Prostate gland (tissue), 2 donors: ENCODE results near the gene GRAMD4. TPM values are rescaled to one million over a fixed set of nuclear protein-coding genes. Genes with fewer than 3 reads are reported as not detected.
A peak's percentile ranks its signal among the peaks of the same experiment; 100 is the strongest.

ENCODE experiments used
- DNase-seq: peaks from one replicate; pipeline ENCODE4 v3.0.0-alpha.2; 2019; ENCODE audit warnings: low spot score
- H3K27ac ChIP-seq, 2 donors: fragments of 200-600 bp; sonication (generic); 2 replicates each; pipeline ENCODE4 v1.5.1; 2017 to 2019
- H3K27me3 ChIP-seq: fragments of 200-600 bp; sonication (generic); replicated peaks from 2 replicates; pipeline ENCODE4 v1.5.1; 2019; ENCODE audit not compliant: insufficient read depth
- H3K36me3 ChIP-seq, 2 donors: fragments of 200-600 bp; sonication (generic); 1 replicate in 1 of 2; 2 replicates in 1 of 2; pipeline versions ENCODE4 v1.5.1 to v1.8.1; 2017 to 2019
- H3K4me1 ChIP-seq: fragments of 200-600 bp; sonication (generic); replicated peaks from 2 replicates; pipeline ENCODE4 v1.5.1; 2019
- H3K4me3 ChIP-seq, 2 donors: fragments of 200-600 bp; sonication (generic); 2 replicates each; pipeline ENCODE4 v1.5.1; 2017 to 2019
- H3K9me3 ChIP-seq: fragments of 200-600 bp; sonication (generic); 2 replicates; pipeline ENCODE4 v1.5.1; 2017
- CTCF ChIP-seq, 4 experiments: fragments of 200-600 bp in 2 of 4; fragments of 450-650 bp in 2 of 4; sonication (generic) in 2 of 4; IDR thresholded peaks; 1 replicate in 3 of 4; 2 replicates in 1 of 4; pipeline ENCODE4 v1.5.1; 2016 to 2019; ENCODE audit warnings: antibody characterized with exemption in 4 of 4, mild to moderate bottlenecking in 2 of 4, moderate library complexity in 2 of 4
- POLR2A ChIP-seq: fragments of 450-650 bp; IDR thresholded peaks from one replicate; pipeline ENCODE4 v1.6.1; 2016; ENCODE audit warnings: antibody characterized with exemption, mild to moderate bottlenecking
- POLR2AphosphoS5 ChIP-seq: sonication (generic); formaldehyde crosslinking; IDR thresholded peaks from one replicate; pipeline ENCODE4 v1.6.1; 2017; ENCODE audit warnings: antibody characterized with exemption
- WGBS: methylation state at CpG from one replicate; pipeline ENCODE4 v1.1.5; 2018; 5-methylcytosine and 5-hydroxymethylcytosine counted together
- intact Hi-C: fragments of 100-400 bp; cut with DNase I; formaldehyde crosslinking; loops from one replicate; pipeline ENCODE4 v1.14.2; 2022
- total RNA-seq, 2 donors: library from RNA; depleted of rRNA; stranded (reverse); fragments of >200 nt; gene quantifications; one replicate each; pipeline ENCODE4 v1.1.0, GENCODE V29; 2016

GRAMD4 gene
- total RNA-seq, 2 donors from 2014 or later, result 12.1 to 20.2 TPM

GRCh38 chr22:46617207-46617985, 2.8 kb upstream of the GRAMD4 start:
- H3K4me1 ChIP-seq, result no peaks in the 10 kb centered on the region
- 67% methylated on average over 18 of the region's 18 CpGs for WGBS
- intact Hi-C loops, result no loop called here
- DNase-seq, result no peak
- H3K9me3 ChIP-seq, result no peaks in the 10 kb centered on the region
- peak; percentile 50 for TF ChIP-seq POLR2AphosphoS5
- TF ChIP-seq CTCF (IDR thresholded peaks at IDR 0.05), result no peak
- H3K27me3 ChIP-seq, result no peaks in the 10 kb centered on the region
- H3K4me3 ChIP-seq, result no peak overlapping the region
- peak overlapping the region; percentile 17 to 37 for H3K27ac ChIP-seq
- no peaks in the 10 kb centered on the region for H3K36me3 ChIP-seq

GRCh38 chr22:46617986-46618647, 2.1 kb upstream of the GRAMD4 start:
- 78% methylated on average over 29 of the region's 29 CpGs for whole genome bisulfite sequencing
- intact Hi-C loops, result no loop called here
- Histone ChIP-seq H3K36me3 (no peaks in the 10 kb centered on the region), H3K9me3 (no peaks in the 10 kb centered on the region), H3K27ac (peak overlapping the region; percentile 17 to 37), H3K4me1 (no peaks in the 10 kb centered on the region), H3K27me3 (no peaks in the 10 kb centered on the region), H3K4me3 (no peak overlapping the region)
- TF ChIP-seq POLR2A, result no peak
- TF ChIP-seq CTCF (IDR thresholded peaks at IDR 0.05), result no peak
- no peak for TF ChIP-seq POLR2AphosphoS5
- DNase-seq, result no peak

DNA sequence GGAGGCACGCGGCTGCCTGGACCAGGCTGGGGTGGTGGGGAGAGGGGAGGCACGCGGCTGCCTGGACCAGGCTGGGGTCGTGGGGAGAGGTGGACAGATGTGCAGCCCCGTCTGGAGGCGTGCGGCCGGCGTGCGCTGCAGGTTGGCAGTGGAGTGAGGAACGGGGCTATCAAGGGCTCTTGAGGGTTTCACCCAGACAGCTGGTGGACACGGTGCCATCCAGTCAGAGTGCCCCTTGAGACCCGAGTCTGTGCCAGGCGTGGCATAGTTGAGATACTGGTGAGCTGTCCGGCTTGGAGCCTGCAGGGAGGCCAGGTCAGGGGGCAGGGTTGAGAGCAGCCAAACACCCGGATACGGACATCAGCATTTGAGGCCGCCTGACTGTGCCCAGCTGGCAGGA, 1.5 kb upstream of the GRAMD4 start:
- TF ChIP-seq CTCF (IDR thresholded peaks at IDR 0.05) (no peak), POLR2A (no peak), POLR2AphosphoS5 (no peak)
- no peak for DNase-seq
- H3K36me3 ChIP-seq, result no peaks in the 10 kb centered on the region
- H3K27ac ChIP-seq, result no peak overlapping the region
- intact Hi-C loops, result no loop called here
- no peaks in the 10 kb centered on the region for H3K27me3 ChIP-seq
- no peak overlapping the region for H3K4me3 ChIP-seq
- no peaks in the 10 kb centered on the region for H3K4me1 ChIP-seq
- H3K9me3 ChIP-seq, result no peaks in the 10 kb centered on the region
- WGBS, result 91% methylated on average over 17 of the region's 19 CpGs

DNA sequence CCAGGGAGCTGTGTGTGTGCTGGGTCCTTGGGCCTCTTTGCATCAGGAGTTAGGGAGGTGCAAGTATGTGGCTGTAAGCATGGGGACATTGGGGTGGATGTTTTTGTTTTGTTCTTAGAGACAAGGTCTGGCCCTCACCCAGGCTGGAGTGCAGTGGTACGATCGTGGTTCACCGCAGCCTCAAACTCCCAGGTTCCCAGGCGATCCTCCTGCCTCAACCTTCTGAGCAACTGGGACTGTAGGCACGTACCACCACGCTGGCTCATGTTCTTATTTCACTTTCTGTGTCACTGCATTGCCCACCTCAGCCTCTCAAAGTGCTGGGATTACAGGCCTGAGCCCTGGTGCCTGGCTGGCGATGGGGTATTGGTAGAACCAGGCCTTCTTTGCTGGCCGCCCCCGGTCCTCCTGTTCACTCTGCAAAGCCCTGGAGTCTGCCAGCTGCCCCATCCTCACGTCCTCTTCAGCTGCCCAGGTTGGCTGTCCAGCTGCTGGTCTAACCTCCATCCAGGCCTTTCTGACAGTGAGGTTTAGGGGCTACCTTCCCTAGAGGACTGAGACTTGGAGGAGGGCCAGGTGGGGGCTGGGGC, 851 bp upstream of the GRAMD4 start:
- no peak for TF ChIP-seq POLR2A
- TF ChIP-seq CTCF (IDR thresholded peaks at IDR 0.05), result no peak
- no peak for TF ChIP-seq POLR2AphosphoS5
- intact Hi-C loops, result no loop called here
- H3K4me1 ChIP-seq, result no peaks in the 10 kb centered on the region

More for the DNA sequence above, 851 bp upstream of the GRAMD4 start:
- Histone ChIP-seq H3K4me3 (no peak overlapping the region), H3K27ac (peak overlapping the region in 1 of 2 donors; percentile 4), H3K27me3 (no peaks in the 10 kb centered on the region), H3K36me3 (no peaks in the 10 kb centered on the region), H3K9me3 (no peaks in the 10 kb centered on the region)
- 82% methylated on average over 10 of the region's 10 CpGs for WGBS
- DNase-seq, result no peak
